Testis (tissue), 3 donors: ENCODE results near the gene CEACAM19. TPM values are rescaled to one million over a fixed set of nuclear protein-coding genes. Genes with fewer than 3 reads are reported as not detected.

Experiments
- DNase-seq: peaks from one replicate; pipeline ENCODE4 v3.0.0-alpha.2; 2019
- H3K27ac ChIP-seq, 2 donors: fragments of 200-600 bp; sonication (generic); one replicate each; pipeline ENCODE4 v1.5.1; 2019
- H3K27me3 ChIP-seq: fragments of 200-600 bp; sonication (generic); one replicate; pipeline ENCODE4 v1.5.1; 2019
- H3K36me3 ChIP-seq: fragments of 200-600 bp; sonication (generic); one replicate; pipeline ENCODE4 v1.5.1; 2017; ENCODE audit warnings: low read depth; ENCODE audit errors: missing control alignments
- H3K4me1 ChIP-seq: fragments of 200-600 bp; sonication (generic); one replicate; pipeline ENCODE4 v1.5.1; 2019
- H3K4me3 ChIP-seq, 2 donors: fragments of 200-600 bp; sonication (generic); one replicate each; pipeline ENCODE4 v1.5.1; 2017 to 2019
- H3K9me3 ChIP-seq: fragments of 200-600 bp; sonication (generic); one replicate; pipeline ENCODE4 v1.5.1; 2017
- POLR2A ChIP-seq: fragments of 450-650 bp; IDR thresholded peaks from one replicate; pipeline ENCODE4 v1.6.1; 2017; ENCODE audit warnings: antibody characterized with exemption, mild to moderate bottlenecking, moderate library complexity
- WGBS, 2 donors: methylation state at CpG; one replicate each; pipeline ENCODE4 v1.1.5; 2018; 5-methylcytosine and 5-hydroxymethylcytosine counted together
- intact Hi-C: fragments of 100-400 bp; cut with DNase I; formaldehyde crosslinking; loops from one replicate; pipeline ENCODE4 v1.15.1; 2023; ENCODE audit warnings: low total_unique reads
- polyA plus RNA-seq: library from polyadenylated mRNA; stranded (reverse); fragments of 350-450 nt; fragmentation: Illumina TruSeq; extraction: RNeasy Lipid Tissue Mini Kit (QIAGEN cat#74804); gene quantifications from one replicate; pipeline ENCODE4 v1.2.3, GENCODE V29; 2014; ENCODE audit warnings: low read depth, low replicate concordance; ENCODE audit not compliant: insufficient read depth
- total RNA-seq, 2 donors: library from RNA; depleted of rRNA; stranded (reverse); fragments of >200 nt; gene quantifications; one replicate each; pipeline ENCODE4 v1.2.3, GENCODE V29; 2016
- TF ChIP-seq, protein P1 (sequence below), 3 experiments: fragments of 450-650 bp in 2 of 3; fragments of 200-600 bp in 1 of 3; sonication (generic) in 1 of 3; IDR thresholded peaks; one replicate each; pipeline ENCODE4 v1.5.1; 2016 to 2019; ENCODE audit warnings: antibody characterized with exemption in 3 of 3, mild to moderate bottlenecking in 2 of 3, moderate library complexity in 1 of 3

The CEACAM19 gene
- total and polyA plus RNA-seq, 3 donors from 2014 or later, result 9.9 to 14.7 (median 11.2) TPM

DNA sequence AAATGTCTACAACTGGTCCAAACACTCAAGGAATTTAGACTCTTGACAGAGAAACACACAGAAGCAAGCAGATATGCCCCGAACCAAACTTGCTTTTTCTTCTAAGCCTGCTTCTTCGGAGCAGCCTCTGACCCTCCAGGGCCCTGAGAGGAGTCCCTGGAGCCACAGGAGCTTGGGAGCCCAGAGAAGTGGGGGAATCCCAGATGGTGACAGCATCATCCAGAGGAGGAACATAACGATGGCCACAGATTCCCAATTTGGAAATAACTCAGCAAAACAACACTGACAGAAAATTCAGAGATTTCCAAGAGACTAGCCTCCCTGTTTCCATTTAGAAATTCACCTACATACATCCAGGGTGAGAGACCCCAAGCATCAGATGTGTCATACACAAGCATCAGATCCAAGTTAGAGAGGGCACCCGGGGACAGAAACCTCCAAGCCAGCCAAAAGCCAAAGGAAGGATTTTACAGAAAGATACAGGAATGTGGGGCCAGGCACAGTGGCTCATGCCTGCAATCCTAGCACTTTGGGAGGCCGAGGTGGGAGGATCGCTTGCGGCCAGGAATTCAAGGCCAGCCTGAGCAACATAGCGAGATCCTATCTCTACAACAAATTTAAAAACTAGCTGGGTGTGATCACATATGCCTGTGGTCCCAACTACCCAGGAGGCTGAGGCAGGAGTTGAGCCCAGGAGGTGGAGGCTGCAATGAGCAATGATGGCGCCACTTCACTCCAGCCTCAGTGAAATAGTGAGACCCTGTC lies 29.6 kb upstream of the CEACAM19 start:
- no peak overlapping the region for H3K4me3 ChIP-seq
- H3K4me1 ChIP-seq, result no peaks in the 10 kb centered on the region
- no peaks in the 10 kb centered on the region for H3K27me3 ChIP-seq
- intact Hi-C loops, result no loop called here
- no peaks in the 10 kb centered on the region for H3K9me3 ChIP-seq
- H3K27ac ChIP-seq, result no peak overlapping the region
- 64 to 67% methylated on average over 9 of the region's 9 CpGs for WGBS, 2 donors
- DNase-seq, result no peak
- no peaks in the 10 kb centered on the region for H3K36me3 ChIP-seq
- TF ChIP-seq, protein P1, sequence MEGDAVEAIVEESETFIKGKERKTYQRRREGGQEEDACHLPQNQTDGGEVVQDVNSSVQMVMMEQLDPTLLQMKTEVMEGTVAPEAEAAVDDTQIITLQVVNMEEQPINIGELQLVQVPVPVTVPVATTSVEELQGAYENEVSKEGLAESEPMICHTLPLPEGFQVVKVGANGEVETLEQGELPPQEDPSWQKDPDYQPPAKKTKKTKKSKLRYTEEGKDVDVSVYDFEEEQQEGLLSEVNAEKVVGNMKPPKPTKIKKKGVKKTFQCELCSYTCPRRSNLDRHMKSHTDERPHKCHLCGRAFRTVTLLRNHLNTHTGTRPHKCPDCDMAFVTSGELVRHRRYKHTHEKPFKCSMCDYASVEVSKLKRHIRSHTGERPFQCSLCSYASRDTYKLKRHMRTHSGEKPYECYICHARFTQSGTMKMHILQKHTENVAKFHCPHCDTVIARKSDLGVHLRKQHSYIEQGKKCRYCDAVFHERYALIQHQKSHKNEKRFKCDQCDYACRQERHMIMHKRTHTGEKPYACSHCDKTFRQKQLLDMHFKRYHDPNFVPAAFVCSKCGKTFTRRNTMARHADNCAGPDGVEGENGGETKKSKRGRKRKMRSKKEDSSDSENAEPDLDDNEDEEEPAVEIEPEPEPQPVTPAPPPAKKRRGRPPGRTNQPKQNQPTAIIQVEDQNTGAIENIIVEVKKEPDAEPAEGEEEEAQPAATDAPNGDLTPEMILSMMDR (IDR thresholded peaks at IDR 0.05), result no peak
- no peak for TF ChIP-seq POLR2A

DNA sequence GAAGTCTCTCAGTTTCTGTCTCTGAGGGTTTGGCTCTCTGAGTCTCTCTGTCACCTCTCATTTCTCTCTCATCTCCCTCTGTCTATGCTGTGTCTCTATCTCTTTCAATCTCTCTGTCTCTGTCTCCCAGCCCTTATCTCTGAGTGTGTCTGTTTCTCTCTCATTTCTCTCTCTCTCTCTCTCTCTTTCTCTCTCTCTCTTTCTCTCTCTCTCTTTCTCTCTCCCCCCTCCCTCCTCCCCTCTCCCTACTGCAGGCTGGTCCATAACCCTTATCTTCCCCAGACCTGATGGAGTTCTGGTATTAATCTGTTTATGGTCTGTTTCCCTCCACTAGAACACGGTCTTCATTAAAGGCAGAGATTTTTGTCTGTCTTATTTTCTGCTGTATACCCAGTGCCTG lies 28.9 kb upstream of the CEACAM19 start:
- Histone ChIP-seq H3K27ac (no peak overlapping the region), H3K4me3 (no peak overlapping the region), H3K9me3 (no peaks in the 10 kb centered on the region), H3K36me3 (no peaks in the 10 kb centered on the region), H3K4me1 (no peaks in the 10 kb centered on the region), H3K27me3 (no peaks in the 10 kb centered on the region)
- intact Hi-C loops, result no loop called here
- no peak for DNase-seq
- no peak for TF ChIP-seq POLR2A
- TF ChIP-seq, protein P1 (IDR thresholded peaks at IDR 0.05), result no peak
- 36 to 40% methylated on average over 1 of the region's 1 CpG for WGBS, 2 donors

DNA sequence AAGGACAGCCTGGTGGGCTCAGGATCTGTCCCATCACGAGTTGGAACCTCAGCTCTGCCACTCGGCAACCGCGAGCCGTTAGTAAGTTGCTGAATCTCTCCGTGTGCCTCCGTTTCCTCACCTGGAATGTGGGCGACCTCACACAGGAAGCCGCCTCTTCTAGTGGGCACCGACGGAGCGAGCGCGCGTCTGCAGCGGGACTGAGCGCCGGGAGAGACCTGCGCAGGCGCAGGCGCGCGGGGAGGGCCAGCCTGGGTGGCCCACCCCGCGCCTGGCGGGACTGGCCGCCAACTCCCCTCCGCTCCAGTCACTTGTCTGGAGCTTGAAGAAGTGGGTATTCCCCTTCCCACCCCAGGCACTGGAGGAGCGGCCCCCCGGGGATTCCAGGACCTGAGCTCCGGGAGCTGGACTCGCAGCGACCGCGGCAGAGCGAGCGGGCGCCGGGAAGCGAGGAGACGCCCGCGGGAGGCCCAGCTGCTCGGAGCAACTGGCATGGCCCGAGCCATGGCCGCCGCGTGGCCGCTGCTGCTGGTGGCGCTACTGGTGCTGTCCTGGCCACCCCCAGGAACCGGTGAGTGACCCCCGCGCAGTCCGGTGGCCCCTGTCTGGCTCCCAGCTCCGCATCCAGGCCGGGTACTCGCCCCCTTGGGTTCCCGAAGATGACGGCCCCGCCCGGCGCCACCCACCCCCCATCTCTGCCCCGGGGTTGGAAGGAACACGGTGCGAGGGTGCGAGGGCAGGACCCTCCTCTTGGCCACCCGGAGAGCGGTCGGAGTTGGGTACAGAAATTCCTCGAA lies 27.5 kb upstream of the CEACAM19 start, which contains the start of gene PVR:
TSS of gene PVR (plus strand) at position 306 of the 797 bp plus-strand sequence. CDS start at position 493, 187 bp downstream.
- intact Hi-C loops, result no loop called here
- Histone ChIP-seq H3K9me3 (no peaks in the 10 kb centered on the region), H3K36me3 (no peaks in the 10 kb centered on the region), H3K4me1 (peaks cover 8% of the 10 kb centered on the region), H3K27ac (peak within 1 kb of the TSS; percentile 81 to 82), H3K27me3 (no peaks in the 10 kb centered on the region), H3K4me3 (peak within 1 kb of the TSS; percentile 82 to 87)
- peak; percentile 85 for DNase-seq
- TF ChIP-seq POLR2A, result no peak
- TF ChIP-seq, protein P1 (IDR thresholded peaks at IDR 0.05), result no peak
- WGBS, 2 donors, result 0% methylated on average over 12 to 63 of the region's 70 CpGs

DNA sequence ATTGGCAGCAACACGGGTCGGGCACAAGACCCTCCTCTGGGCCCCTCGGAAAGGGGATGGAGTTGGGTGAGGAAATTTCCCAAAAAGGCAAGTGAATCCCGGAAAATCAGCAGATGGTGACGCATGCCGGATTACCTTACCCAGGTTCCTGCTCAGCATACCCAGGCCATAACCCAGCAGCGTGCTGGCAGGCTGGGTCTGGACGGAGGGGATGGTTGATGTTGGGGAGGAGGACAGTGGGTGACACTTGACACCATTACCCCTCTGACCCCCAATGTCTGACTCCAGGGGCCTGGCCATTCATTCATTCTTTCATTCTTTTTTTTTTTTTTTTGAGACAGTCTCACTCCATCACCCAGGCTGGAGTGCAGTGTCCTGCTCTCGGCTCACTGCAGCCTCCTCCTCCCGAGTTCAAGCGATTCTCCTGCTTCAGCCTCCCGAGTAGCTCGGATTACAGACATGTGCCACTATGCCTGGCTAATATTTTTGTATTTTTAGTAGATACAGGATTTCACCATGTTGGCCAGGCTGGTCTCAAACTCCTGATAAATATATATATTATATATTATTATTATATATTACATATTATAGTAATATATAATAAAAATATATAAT lies 26.8 kb upstream of the CEACAM19 start:
- intact Hi-C loops, result no loop called here
- Histone ChIP-seq H3K9me3 (no peaks in the 10 kb centered on the region), H3K27me3 (no peaks in the 10 kb centered on the region), H3K36me3 (no peaks in the 10 kb centered on the region), H3K4me3 (peak overlapping the region; percentile 82 to 87), H3K27ac (peak overlapping the region; percentile 81 to 82), H3K4me1 (peaks cover 8% of the 10 kb centered on the region)
- DNase-seq, result peak; percentile 55
- no peak for TF ChIP-seq POLR2A
- TF ChIP-seq, protein P1 (IDR thresholded peaks at IDR 0.05), result no peak
- WGBS, 2 donors, result 2 to 5% methylated on average over 13 of the region's 13 CpGs
